ENCODE results near the gene DLGAP1.

Gene DLGAP1

DNA sequence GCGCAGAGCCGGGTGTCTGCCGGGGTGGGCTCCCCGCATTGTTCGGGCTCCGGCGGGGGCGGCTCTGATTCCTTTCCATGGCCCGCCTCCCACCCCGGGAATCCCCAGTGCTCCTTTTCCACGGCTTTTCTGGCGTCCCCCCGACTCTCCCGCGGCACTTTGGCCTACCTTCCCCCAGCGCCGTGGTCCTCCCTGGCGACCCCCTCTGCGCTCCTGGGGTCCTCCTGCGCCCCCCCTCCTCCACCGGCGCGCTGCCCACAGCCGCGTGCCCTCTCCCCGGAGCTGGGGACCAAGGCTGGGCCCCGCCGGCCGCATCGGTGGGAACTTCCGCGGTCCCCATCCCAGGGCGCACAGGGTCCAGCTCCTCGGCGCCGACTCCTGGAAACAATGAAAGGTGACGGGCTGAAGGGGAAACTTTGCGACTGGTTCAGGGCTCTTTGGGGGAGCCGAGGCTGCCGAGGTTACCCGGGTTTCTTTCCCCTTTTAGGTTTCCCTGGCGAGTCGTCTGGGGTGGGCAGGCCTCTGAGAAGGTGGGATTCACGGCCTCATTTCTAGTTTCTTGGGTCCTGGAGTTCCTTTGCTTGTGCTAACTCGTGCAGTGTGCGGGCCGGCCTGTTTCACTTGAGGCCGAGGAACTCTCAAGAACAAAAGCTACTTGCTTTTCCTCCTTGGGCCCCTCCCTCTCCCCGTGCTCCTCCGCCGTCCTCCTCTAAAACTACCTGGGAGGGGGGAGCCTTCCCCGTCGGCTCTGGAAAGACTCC is 1002.9 kb downstream of the DLGAP1 start:
- H3K4me3 ChIP-seq (ENCODE audit: low read depth, low read length), result peak overlapping the region; percentile 100
- no peak for TF ChIP-seq MYC (IDR thresholded peaks at IDR 0.05; ENCODE audit: low read depth, low read length)
- TF ChIP-seq, protein P1, sequence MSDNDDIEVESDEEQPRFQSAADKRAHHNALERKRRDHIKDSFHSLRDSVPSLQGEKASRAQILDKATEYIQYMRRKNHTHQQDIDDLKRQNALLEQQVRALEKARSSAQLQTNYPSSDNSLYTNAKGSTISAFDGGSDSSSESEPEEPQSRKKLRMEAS (IDR thresholded peaks at IDR 0.05; ENCODE audit: low read depth, low read length), result no peak
- TF ChIP-seq CTCF (IDR thresholded peaks at IDR 0.05; ENCODE audit: low read depth, low read length), result no peak
- TF ChIP-seq POLR2A (IDR thresholded peaks at IDR 0.05; ENCODE audit: extremely low read depth, insufficient read length), result no peak
- DNase-seq (ENCODE audit: low read depth), result peak; percentile 54

DNA sequence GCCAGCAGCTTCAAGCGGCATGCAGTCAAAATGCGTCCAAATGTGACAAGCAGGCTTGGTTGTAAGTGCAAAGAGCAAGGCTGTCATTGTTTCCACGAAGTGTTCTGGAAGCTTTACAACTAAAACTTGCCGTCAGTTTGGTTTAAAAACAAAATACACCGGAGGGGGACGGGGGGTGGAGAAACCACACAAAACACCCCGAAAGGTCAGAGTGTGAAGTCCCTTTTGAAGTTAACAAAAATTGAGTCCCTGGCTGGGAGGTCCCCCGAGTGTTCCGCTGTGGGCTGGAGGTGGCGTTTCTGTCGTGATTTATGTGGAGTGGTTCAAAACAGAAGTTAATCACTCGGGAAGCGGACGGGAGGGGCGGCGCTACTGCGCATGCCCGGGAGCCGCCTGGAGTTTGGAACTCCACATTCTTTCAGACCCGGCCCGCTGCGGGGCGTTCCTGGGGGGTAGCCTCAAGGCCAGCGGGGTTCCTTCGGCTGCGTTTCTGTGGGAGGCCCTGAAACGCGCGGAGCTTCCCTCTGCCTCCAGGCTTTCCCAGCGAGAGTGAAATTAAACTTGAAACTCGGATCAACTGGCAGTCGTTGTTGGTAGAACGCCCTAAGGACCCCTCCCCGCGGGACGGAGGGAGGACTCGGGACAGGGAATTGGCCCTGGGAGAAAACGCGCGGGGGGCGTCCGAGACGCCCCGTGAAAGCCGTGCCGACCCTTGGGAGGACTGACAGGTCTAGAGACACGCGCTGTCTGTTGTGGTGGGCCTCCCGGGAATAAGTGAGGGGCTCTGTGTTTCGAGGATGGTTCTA is 1003.7 kb downstream of the DLGAP1 start:
- TF ChIP-seq POLR2A (IDR thresholded peaks at IDR 0.05; ENCODE audit: extremely low read depth, insufficient read length), result peak; percentile 33
- no peak for TF ChIP-seq MYC (IDR thresholded peaks at IDR 0.05; ENCODE audit: low read depth, low read length)
- peak overlapping the region; percentile 100 for H3K4me3 ChIP-seq (ENCODE audit: low read depth, low read length)
- DNase-seq (ENCODE audit: low read depth), result peak; percentile 79

DNA sequence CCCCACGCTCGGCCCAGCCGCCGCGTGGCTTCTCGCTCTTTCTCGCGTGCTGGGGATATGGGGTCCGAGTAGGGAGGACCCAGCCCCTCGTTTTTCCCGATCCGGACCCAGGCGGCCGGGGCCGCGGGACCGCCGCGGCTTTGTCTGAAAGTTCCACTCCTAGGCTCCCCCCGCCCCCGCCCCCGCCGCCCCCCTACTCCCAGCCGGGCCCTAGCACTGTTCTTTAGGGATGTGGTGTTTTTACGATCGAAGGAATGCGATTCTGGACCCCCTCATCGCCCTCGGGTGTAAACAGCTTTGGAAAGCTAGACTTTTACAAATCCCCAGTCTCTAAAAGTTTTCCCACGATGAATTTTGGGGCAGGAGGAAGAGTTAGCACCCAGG is 1004.3 kb downstream of the DLGAP1 start:
- no peak for TF ChIP-seq MYC (IDR thresholded peaks at IDR 0.05; ENCODE audit: low read depth, low read length)
- TF ChIP-seq, protein P1 (IDR thresholded peaks at IDR 0.05; ENCODE audit: low read depth, low read length), result no peak
- no peak for TF ChIP-seq POLR2A (IDR thresholded peaks at IDR 0.05; ENCODE audit: extremely low read depth, insufficient read length)
- TF ChIP-seq CTCF (IDR thresholded peaks at IDR 0.05; ENCODE audit: low read depth, low read length), result no peak
- H3K4me3 ChIP-seq (ENCODE audit: low read depth, low read length), result peak overlapping the region; percentile 100
- no peak for DNase-seq (ENCODE audit: low read depth)

DNA sequence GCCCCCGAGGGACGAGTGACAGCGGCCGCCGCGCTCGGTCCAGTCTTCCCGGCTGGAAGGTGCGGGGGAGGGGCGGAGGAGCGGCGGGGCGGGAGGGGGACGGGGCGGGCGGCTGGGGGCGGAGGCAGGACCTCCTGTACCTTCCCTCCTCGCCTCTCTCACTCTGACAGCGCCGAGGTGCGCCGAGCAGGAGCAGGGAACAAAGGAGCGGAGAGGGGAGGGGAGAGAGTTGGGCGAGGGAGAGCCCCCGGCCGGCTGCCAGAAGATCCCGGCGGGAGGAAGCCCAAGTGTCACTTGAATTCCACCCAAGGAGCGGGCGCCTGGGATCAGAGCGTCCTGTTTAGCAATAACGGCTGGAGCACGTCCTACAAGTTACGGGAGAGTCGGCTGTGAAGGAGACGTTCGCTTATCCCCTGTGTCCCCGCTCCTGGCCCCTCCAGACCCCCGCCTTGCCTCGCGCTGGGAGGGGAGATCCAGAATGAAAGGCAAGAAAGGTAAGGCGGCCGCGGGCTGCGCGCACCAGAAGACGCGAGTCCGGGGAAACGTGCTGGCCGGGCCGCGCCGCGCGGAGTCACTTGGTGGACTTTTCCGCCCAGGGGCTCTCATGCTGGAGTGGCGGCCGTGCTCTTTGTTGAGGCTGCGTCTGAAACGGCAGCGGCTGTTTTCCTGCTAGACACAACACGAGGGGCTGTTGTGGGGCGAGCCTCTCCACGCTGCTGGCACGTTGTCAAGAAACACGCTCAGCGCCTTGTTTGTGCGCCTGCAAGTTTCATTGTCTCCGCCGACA is 1004.9 kb downstream of the DLGAP1 start, which contains the start of gene TGIF1:
Gene TGIF1, plus strand, starts transcription at position 161 of the 787 bp plus-strand sequence. Its CDS starts 318 bp downstream, at position 479.
- TF ChIP-seq POLR2A (IDR thresholded peaks at IDR 0.05; ENCODE audit: extremely low read depth, insufficient read length) (peak; percentile 75), CTCF (IDR thresholded peaks at IDR 0.05; ENCODE audit: low read depth, low read length) (no peak), MYC (IDR thresholded peaks at IDR 0.05; ENCODE audit: low read depth, low read length) (no peak)
- TF ChIP-seq, protein P1 (IDR thresholded peaks at IDR 0.05; ENCODE audit: low read depth, low read length), result peak; percentile 59
- H3K4me3 ChIP-seq (ENCODE audit: low read depth, low read length), result peak within 1 kb of the TSS; percentile 100
- peak; percentile 79 for DNase-seq (ENCODE audit: low read depth)

DNA sequence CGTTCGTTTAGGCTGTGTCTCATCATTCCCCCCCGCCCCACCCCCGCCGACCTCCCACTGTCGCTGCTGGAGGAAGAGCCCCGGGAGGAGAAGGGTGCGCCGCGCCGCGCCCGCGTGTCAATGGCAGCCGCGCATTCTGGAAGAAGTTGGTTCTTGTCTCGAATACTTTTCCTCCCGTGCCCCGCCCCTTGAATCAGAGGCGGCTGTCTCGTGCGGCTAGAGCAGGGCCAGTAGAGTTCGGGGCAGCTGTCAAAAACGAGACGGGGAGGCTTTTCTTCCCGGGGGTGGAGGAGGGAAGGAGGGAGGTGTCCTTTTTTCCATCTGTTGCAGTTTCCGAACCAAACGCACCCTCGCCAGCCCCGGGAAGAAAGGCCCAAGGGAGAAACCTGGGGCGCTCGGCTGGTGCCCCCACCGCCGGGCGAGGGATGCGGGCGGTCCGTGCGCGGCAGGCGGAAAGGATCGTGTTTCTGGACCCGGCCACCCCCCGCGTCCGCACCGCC is 1005.5 kb downstream of the DLGAP1 start:
- peak overlapping the region; percentile 71 for H3K4me3 ChIP-seq (ENCODE audit: low read depth, low read length)
- TF ChIP-seq, protein P1 (IDR thresholded peaks at IDR 0.05; ENCODE audit: low read depth, low read length), result no peak
- TF ChIP-seq POLR2A (IDR thresholded peaks at IDR 0.05; ENCODE audit: extremely low read depth, insufficient read length), result no peak
- no peak for TF ChIP-seq CTCF (IDR thresholded peaks at IDR 0.05; ENCODE audit: low read depth, low read length)
- no peak; the same call in none of the 2 replicates for TF ChIP-seq MYC (IDR thresholded peaks at IDR 0.05; ENCODE audit: low read depth, low read length)
- no peak for DNase-seq (ENCODE audit: low read depth)

All from NB4 (cell line).